GM19467 (cell line): Measurements from ENCODE around the gene OPN1MW2.
"Not testable (repeated sequence)": the region's sequence is repeated elsewhere in the genome, so short reads cannot be mapped to it uniquely, and the experiment has no call there.

ENCODE experiments used
- ATAC-seq: cut with Tn5 transposase; IDR thresholded peaks from one replicate; pipeline ENCODE4 v1.9.1; 2021; ENCODE audit warnings: mild to moderate bottlenecking, moderate library complexity; ENCODE audit not compliant: unreplicated experiment

The OPN1MW2 gene

DNA sequence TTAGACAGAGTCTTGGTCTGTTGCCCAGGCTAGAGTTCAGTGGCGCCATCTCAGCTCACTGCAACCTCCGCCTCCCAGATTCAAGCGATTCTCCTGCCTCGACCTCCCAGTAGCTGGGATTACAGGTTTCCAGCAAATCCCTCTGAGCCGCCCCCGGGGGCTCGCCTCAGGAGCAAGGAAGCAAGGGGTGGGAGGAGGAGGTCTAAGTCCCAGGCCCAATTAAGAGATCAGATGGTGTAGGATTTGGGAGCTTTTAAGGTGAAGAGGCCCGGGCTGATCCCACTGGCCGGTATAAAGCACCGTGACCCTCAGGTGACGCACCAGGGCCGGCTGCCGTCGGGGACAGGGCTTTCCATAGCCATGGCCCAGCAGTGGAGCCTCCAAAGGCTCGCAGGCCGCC, at the start of gene OPN1MW2:
TSS of gene OPN1MW2 (plus strand) at position 301 of the 400 bp plus-strand sequence. CDS start at position 361, 60 bp downstream.
- ATAC-seq = not testable (repeated sequence)

GRCh38 chrX:154172535-154172943, 47.0 kb upstream of the OPN1MW2 start:
- ATAC-seq = peak; percentile 67

- not testable (repeated sequence) for ATAC-seq
Observed at GRCh38 chrX:154174356-154174755, 45.2 kb upstream of the OPN1MW2 start.

DNA sequence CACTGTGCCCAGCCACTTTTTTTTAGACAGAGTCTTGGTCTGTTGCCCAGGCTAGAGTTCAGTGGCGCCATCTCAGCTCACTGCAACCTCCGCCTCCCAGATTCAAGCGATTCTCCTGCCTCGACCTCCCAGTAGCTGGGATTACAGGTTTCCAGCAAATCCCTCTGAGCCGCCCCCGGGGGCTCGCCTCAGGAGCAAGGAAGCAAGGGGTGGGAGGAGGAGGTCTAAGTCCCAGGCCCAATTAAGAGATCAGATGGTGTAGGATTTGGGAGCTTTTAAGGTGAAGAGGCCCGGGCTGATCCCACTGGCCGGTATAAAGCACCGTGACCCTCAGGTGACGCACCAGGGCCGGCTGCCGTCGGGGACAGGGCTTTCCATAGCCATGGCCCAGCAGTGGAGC, 37.3 kb upstream of the OPN1MW2 start, which contains the start of gene OPN1MW:
TSS of gene OPN1MW (plus strand) at position 301 of the 400 bp plus-strand sequence. CDS start at position 383, 82 bp downstream.
- not testable (repeated sequence) for ATAC-seq

DNA sequence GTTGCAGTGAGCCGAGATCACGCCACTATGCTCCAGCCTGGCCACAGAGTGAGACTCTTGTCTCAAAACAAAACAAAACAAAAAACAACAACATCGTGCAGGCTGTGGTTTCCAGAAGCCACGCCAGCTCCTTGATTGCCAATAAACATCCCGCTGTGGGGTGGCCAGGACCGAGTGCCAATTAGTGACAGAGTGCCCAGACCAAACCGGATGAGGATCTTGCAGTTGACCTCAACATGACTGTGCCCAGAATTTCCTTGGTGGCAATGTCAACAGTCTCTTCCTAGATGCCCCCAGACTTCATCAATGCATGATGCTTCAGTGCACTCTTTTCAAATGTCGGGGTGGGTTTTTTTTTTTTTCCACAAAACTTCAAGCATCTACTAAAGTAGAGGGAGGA, 35.8 kb upstream of the OPN1MW2 start:
- not testable (repeated sequence) for ATAC-seq

DNA sequence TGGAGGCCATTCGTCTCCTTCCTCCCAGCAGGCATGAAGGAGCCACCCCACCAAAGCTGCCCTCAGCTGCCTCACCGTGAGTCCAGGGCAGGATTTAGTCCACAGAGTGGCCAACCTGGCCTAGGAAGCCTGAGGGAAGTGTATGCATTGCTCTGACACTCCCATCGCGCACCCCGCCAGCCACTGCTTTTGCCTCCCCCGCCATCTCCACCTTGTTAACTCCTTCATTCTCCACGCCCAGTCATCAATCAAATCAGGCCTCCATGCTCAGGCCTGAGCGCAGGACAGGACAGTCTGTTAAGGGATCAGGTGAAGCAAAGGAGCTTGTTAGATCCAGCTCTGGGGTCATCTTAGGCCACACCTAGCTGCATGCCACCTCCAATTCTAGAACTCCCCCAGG, 26.7 kb upstream of the OPN1MW2 start:
- ATAC-seq = not testable (repeated sequence)

GRCh38 chrX:154194316-154194715, 25.2 kb upstream of the OPN1MW2 start:
- ATAC-seq = not testable (repeated sequence)

DNA sequence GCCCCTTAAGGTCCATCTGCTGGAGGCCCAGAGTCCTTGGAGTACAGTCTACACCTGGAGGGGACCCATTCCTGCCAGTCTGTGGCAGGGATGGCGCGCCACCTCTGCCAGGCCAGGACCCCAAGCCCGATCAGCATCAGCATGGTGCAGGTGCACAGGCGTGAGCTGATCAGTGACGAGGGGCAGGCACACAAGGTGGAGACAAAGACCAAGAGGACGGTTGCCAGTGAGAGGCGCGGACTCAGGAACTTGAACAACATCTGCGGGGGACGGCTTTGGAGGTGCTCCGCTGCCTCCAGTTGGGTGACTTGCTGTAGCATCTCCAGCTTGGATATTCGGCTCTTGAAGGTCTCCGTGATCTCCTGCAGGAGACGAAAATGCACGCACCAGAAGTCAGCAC, 23.1 kb upstream of the OPN1MW2 start:
- ATAC-seq = not testable (repeated sequence)

- peak; percentile 66 for ATAC-seq
Observed at GRCh38 chrX:154209670-154210418, 9.7 kb upstream of the OPN1MW2 start.

DNA sequence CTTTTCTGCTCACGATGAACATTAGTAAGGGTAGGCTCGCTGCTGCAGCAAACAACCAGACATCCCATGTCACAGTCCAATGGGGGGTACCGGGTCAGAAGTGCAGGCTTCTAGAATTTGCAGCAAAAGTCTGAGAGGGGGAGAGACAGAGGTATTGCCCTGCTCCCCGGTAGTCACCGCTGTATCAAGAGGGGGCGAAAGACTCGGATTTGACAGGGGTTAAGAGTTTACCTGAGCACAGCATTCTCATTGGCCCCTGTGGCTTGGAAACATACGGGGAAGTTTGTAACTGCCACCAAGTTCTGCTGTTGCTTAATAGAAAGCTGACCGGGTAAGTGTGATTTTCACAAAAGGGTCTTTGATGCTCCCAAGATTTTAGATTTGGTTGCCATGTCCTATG, 8.5 kb upstream of the OPN1MW2 start:
- not testable (repeated sequence) for ATAC-seq

DNA sequence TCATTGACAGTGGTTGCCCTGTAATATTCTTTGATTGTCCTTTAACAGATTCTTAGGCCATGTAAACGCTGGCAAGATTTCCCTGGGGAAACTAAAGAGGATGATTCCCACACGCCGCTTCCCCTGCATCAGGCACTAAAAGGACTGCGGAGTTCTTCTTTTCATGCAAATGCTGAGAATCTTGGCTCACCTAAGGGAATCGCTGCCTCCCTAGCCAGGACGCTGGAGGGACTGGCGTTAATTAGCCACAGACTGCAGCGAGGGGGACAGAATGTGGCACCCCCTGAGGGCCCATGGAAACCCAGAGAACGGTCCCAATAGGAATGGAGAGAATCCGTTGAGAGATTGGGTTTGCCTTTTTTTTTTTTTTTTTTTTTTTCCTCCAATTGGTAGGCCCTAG, 8.1 kb upstream of the OPN1MW2 start:
- not testable (repeated sequence) for ATAC-seq

DNA sequence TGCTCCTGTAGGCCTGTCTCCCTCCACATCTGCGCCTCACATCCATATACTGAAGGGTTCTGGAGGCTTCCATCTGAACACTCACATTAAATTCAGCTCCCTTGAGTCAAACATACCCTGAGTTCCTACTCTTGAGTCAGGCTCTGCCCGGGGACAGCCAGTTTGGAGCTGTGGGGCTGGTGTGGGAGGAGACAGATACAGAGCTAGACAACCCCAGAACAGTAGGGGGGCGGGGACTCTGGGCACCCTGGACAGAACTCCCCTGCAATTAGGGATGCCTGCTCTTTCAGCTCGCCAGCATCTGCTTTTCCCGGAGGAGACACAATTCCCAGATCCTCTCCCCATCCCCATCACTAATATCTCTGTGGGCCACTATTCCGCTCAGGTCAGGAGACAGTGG, 5.7 kb downstream of the OPN1MW2 start:
- ATAC-seq = not testable (repeated sequence)

GRCh38 chrX:154226706-154227105, 7.2 kb downstream of the OPN1MW2 start:
- not testable (repeated sequence) for ATAC-seq

DNA sequence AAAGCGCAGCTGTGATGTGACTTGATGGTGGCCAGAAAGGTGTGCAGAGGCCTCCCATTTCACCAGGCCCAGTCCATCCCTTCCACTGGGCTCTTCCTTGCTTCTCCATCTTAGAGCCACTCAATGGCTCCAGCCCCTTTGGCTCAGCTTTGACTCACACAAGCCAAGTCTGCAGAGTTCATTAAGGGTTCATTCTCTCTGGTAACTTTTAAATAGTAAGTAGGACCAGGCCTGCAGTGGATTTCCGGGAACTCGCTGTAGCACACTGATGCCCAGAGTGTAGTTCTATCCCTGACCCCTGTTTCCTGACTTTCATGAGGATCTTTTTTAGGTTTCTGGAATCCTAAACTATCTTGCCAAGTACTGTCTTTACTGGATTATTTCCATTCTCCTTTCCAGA, 11.9 kb downstream of the OPN1MW2 start:
- ATAC-seq = not testable (repeated sequence)

- ATAC-seq = not testable (repeated sequence)
Observed at GRCh38 chrX:154233620-154234019, 14.1 kb downstream of the OPN1MW2 start.

GRCh38 chrX:154238939-154239559, 19.5 kb downstream of the OPN1MW2 start:
- not testable (repeated sequence) for ATAC-seq

- not testable (repeated sequence) for ATAC-seq
Observed at GRCh38 chrX:154239982-154240503, 20.5 kb downstream of the OPN1MW2 start.

GRCh38 chrX:154247377-154248045, 28.0 kb downstream of the OPN1MW2 start:
- ATAC-seq = peak; percentile 84

GRCh38 chrX:154248076-154248475, 28.5 kb downstream of the OPN1MW2 start:
- ATAC-seq = not testable (repeated sequence)

DNA sequence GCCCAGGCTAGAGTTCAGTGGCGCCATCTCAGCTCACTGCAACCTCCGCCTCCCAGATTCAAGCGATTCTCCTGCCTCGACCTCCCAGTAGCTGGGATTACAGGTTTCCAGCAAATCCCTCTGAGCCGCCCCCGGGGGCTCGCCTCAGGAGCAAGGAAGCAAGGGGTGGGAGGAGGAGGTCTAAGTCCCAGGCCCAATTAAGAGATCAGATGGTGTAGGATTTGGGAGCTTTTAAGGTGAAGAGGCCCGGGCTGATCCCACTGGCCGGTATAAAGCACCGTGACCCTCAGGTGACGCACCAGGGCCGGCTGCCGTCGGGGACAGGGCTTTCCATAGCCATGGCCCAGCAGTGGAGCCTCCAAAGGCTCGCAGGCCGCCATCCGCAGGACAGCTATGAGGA, 37.7 kb downstream of the OPN1MW2 start, which contains the start of gene OPN1MW3:
TSS of gene OPN1MW3 (plus strand) at position 301 of the 400 bp plus-strand sequence. CDS start at position 339, 38 bp downstream.
- not testable (repeated sequence) for ATAC-seq

- ATAC-seq = not testable (repeated sequence)
Observed at GRCh38 chrX:154258711-154259110, 39.2 kb downstream of the OPN1MW2 start.
